Gastroesophageal sphincter (tissue), 4 donors: Measurements from ENCODE around the gene MYPOP. TPM values are rescaled to one million over a fixed set of nuclear protein-coding genes. Genes with fewer than 3 reads are reported as not detected.

ENCODE experiments used
- ATAC-seq: fragments of 150-250 bp; one replicate; pipeline ENCODE4 v1.9.1; 2016; ENCODE audit warnings: mild to moderate bottlenecking, moderate library complexity
- H3K27ac ChIP-seq, 4 donors: fragments of 200-600 bp; sonication (generic) in 3 of 4; 1 replicate in 3 of 4; 2 replicates in 1 of 4; pipeline ENCODE4 v1.5.1; 2016 to 2019
- H3K27me3 ChIP-seq: fragments of 200-600 bp; sonication (generic); one replicate; pipeline ENCODE4 v1.5.1; 2019
- H3K36me3 ChIP-seq, 2 donors: fragments of 200-600 bp; sonication (generic); one replicate each; pipeline ENCODE4 v1.5.1; 2019; ENCODE audit warnings: control low read depth in 1 of 2
- H3K4me1 ChIP-seq, 3 donors: fragments of 200-600 bp; sonication (generic); 1 replicate in 2 of 3; 2 replicates in 1 of 3; pipeline ENCODE4 v1.5.1; 2016 to 2019; ENCODE audit warnings: control low read depth in 2 of 3
- H3K4me3 ChIP-seq, 2 donors: fragments of 200-600 bp; sonication (generic); one replicate each; pipeline ENCODE4 v1.5.1; 2019; ENCODE audit warnings: mild to moderate bottlenecking in 1 of 2, moderate library complexity in 1 of 2
- H3K9me3 ChIP-seq, 3 donors: fragments of 200-600 bp; sonication (generic); one replicate each; pipeline ENCODE4 v1.5.1; 2017 to 2019; ENCODE audit warnings: control low read depth in 2 of 3
- EP300 ChIP-seq: sonication (generic); formaldehyde crosslinking; IDR thresholded peaks from one replicate; pipeline ENCODE4 v1.6.1; 2017; ENCODE audit warnings: antibody characterized with exemption, mild to moderate bottlenecking
- POLR2A ChIP-seq, 2 donors: fragments of 450-650 bp; IDR thresholded peaks; one replicate each; pipeline ENCODE4 v1.6.1; 2017; ENCODE audit warnings: antibody characterized with exemption in 2 of 2, mild to moderate bottlenecking in 2 of 2, moderate library complexity in 1 of 2
- POLR2AphosphoS5 ChIP-seq: sonication (generic); formaldehyde crosslinking; IDR thresholded peaks from one replicate; pipeline ENCODE4 v1.6.1; 2017; ENCODE audit warnings: antibody characterized with exemption
- WGBS, 2 donors: methylation state at CpG; one replicate each; pipeline ENCODE4 v1.1.5; 2018; ENCODE audit warnings: low coverage in 1 of 2; 5-methylcytosine and 5-hydroxymethylcytosine counted together
- total RNA-seq, 4 donors: library from RNA; depleted of rRNA; stranded (reverse); fragments of >200 nt; gene quantifications; one replicate each; pipeline ENCODE4 v1.1.0, GENCODE V29; 2016
- TF ChIP-seq, protein P1 (sequence below), 4 experiments: fragments of 200-600 bp in 2 of 4; fragments of 450-650 bp in 2 of 4; sonication (generic) in 1 of 4; IDR thresholded peaks; one replicate each; pipeline ENCODE4 v1.5.1; 2017 to 2019; ENCODE audit warnings: antibody characterized with exemption in 4 of 4, mild to moderate bottlenecking in 2 of 4, moderate library complexity in 2 of 4

MYPOP gene
- total RNA-seq, 4 donors from 2014 or later: 1.3 to 4.6 (median 2.8) TPM

DNA sequence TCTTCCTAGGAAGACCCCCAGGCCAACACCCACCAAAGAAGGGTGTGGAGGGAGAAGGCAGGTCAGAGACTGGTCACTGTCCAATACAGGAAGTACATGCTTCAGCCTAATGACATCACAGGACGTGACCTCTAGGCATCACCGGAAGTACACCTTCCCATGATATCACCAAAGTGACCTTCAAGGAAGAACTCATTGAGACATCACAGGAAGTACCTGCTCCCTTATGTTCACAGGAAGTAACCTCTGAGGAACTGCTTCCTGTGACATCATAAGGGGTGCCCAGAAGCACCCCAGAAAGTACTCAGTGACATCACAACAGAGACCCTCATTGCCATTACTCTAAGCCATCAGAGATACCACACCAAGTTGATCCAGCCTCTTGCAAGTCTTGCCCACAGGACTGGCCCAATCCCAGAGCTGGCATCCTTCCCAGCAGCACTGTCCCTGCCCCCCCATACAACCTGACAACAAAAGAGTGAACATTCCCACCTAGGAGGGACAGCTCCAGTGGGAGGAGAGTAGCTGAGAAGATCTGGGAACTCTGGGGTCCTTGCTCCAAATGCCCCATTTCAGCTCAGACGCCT lies 36.4 kb upstream of the MYPOP start:
- no peak for ATAC-seq
- Histone ChIP-seq H3K4me3 (no peak overlapping the region), H3K27ac (no peak overlapping the region), H3K27me3 (peaks cover 83% of the 10 kb centered on the region), H3K36me3 (no peaks in the 10 kb centered on the region), H3K4me1 (no peaks in the 10 kb centered on the region), H3K9me3 (peaks cover 0 to 7% (median 0%) of the 10 kb centered on the region in 3 donors)
- TF ChIP-seq, protein P1, sequence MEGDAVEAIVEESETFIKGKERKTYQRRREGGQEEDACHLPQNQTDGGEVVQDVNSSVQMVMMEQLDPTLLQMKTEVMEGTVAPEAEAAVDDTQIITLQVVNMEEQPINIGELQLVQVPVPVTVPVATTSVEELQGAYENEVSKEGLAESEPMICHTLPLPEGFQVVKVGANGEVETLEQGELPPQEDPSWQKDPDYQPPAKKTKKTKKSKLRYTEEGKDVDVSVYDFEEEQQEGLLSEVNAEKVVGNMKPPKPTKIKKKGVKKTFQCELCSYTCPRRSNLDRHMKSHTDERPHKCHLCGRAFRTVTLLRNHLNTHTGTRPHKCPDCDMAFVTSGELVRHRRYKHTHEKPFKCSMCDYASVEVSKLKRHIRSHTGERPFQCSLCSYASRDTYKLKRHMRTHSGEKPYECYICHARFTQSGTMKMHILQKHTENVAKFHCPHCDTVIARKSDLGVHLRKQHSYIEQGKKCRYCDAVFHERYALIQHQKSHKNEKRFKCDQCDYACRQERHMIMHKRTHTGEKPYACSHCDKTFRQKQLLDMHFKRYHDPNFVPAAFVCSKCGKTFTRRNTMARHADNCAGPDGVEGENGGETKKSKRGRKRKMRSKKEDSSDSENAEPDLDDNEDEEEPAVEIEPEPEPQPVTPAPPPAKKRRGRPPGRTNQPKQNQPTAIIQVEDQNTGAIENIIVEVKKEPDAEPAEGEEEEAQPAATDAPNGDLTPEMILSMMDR (IDR thresholded peaks at IDR 0.05): no peak
- no peak for TF ChIP-seq EP300
- TF ChIP-seq POLR2AphosphoS5: no peak
- TF ChIP-seq POLR2A (IDR thresholded peaks at IDR 0.05): no peak
- WGBS, 2 donors: 100% methylated on average over 1 of the region's 3 CpGs; no CpG with 5 or more reads in 1 of the 2 donors

DNA sequence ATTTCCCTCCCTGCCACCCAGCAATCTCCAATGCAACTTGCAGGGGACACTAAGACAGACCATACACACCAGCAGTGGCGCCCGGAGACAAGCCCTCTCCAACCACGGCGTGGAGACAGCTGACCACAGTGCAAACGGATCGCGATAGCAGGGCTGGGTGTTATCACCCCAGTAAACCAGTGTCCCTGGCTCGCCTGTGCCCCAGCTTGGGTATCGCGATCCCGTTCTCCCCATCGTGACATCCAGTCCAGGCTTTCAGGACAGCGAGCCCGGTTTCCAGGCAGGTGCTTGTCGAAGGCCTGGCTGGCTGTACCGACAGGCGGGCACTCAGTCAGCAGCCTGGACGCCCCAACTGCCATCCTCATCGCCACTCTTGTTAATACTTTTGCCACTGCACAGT lies 32.9 kb upstream of the MYPOP start:
- H3K9me3 ChIP-seq: peaks cover 0 to 7% (median 0%) of the 10 kb centered on the region in 3 donors
- no peak for TF ChIP-seq POLR2A (IDR thresholded peaks at IDR 0.05)
- H3K27ac ChIP-seq: no peak overlapping the region
- WGBS, 2 donors: 41 to 57% methylated on average over 5 to 7 of the region's 19 CpGs
- H3K36me3 ChIP-seq: no peaks in the 10 kb centered on the region
- H3K27me3 ChIP-seq: peaks cover 96% of the 10 kb centered on the region
- no peaks in the 10 kb centered on the region for H3K4me1 ChIP-seq
- H3K4me3 ChIP-seq: no peak overlapping the region
- no peak for ATAC-seq

DNA sequence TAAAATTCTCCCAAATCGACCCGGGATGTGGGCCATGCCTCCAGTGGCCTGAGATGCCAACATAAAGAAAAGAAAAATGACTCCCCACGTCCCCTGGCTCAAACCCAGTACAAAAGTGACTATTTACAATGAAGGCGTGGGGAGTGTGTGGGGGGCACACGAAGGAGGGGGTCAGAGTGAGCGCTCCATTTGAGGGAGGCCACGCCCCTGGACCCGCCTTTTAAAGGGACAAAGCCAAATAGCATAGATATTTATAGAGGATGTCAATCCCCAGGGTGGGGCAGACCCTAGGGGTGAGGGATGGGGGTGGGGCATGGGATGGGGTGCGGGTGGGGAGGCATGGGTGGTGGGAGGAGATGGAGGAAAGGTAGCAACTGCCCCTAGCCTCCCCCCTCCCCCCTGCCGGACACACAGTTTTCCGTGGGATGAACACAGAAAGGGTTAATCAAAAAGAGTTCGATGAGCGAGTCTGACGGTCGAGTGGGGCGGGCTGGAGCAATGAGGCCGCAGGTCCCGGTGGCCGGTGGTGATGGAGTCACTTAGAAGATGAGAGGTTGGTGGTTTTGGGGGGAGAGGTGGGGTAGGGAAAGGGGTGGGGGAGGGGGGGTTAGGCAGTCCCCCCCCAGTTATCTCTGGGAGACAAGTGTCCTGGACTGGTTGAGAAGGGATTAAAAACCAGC lies 32.3 kb upstream of the MYPOP start:
- TF ChIP-seq POLR2A (IDR thresholded peaks at IDR 0.05): no peak
- TF ChIP-seq, protein P1 (IDR thresholded peaks at IDR 0.05): no peak
- no peak for TF ChIP-seq EP300
- TF ChIP-seq POLR2AphosphoS5: no peak
- H3K4me1 ChIP-seq: no peaks in the 10 kb centered on the region
- H3K36me3 ChIP-seq: no peaks in the 10 kb centered on the region
- 20 to 32% methylated on average over 4 to 8 of the region's 19 CpGs for WGBS, 2 donors
- H3K4me3 ChIP-seq: no peak overlapping the region
- H3K27ac ChIP-seq: no peak overlapping the region
- no peak for ATAC-seq
- H3K27me3 ChIP-seq: peaks cover 92% of the 10 kb centered on the region
- peaks cover 0 to 7% (median 0%) of the 10 kb centered on the region in 3 donors for H3K9me3 ChIP-seq

DNA sequence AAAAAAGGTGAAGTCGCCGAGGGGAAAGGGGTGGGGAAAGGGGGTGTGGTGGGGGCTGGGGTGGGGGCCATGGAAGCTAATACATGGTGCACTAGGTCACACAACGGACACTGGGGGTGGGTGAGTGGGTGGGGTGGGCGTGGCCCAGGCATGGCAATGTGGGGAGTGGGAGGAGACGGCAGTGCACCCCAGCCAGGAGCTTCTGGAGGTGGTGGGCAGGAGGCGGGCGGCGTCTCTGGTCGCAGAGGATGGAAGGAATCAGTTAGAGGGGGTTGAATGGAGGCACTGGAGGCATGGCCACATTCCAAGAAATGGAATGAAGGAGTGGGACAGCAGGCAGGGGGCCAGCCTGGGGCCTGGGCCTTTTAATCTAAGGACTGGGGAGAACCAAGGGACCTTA lies 31.3 kb upstream of the MYPOP start:
- 57 to 81% methylated on average over 4 to 9 of the region's 9 CpGs for WGBS, 2 donors
- Histone ChIP-seq H3K9me3 (peaks cover 0 to 7% (median 0%) of the 10 kb centered on the region in 3 donors), H3K4me3 (no peak overlapping the region), H3K36me3 (no peaks in the 10 kb centered on the region), H3K4me1 (no peaks in the 10 kb centered on the region), H3K27me3 (peaks cover 82% of the 10 kb centered on the region), H3K27ac (no peak overlapping the region)
- no peak for ATAC-seq
- TF ChIP-seq POLR2AphosphoS5 (no peak), POLR2A (IDR thresholded peaks at IDR 0.05) (no peak), EP300 (no peak)
- TF ChIP-seq, protein P1 (IDR thresholded peaks at IDR 0.05): no peak

DNA sequence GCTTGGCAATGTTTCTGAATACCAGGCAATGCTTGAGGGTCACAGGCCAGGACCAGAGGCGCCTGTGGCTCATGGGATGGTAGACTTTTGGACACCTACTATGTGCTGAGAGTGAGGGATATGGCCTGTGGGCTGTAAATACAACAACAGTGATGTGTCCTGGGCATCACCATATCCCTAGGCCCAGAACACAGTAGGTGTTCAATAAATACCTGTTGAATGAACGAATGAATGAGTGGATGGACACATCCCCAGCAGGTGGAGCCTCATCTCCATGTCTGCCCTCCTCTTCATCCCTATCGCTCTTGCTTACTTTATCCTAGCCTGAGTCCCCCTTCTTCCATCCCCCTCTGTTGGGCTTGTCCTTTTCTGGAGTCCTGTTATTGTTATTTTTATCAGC lies 28.6 kb upstream of the MYPOP start:
- H3K4me3 ChIP-seq: no peak overlapping the region
- TF ChIP-seq, protein P1 (IDR thresholded peaks at IDR 0.05): no peak
- TF ChIP-seq EP300 (no peak), POLR2A (IDR thresholded peaks at IDR 0.05) (no peak), POLR2AphosphoS5 (no peak)
- H3K4me1 ChIP-seq: peaks cover 0 to 8% (median 0%) of the 10 kb centered on the region in 3 donors
- no peak overlapping the region for H3K27ac ChIP-seq
- H3K36me3 ChIP-seq: no peaks in the 10 kb centered on the region
- 54 to 70% methylated on average over 2 to 3 of the region's 3 CpGs for WGBS, 2 donors
- H3K27me3 ChIP-seq: peaks cover 55% of the 10 kb centered on the region
- H3K9me3 ChIP-seq: no peaks in the 10 kb centered on the region
- ATAC-seq: no peak
